Spleen (tissue), 7 donors: ENCODE data around the gene PLEKHA1.

Experiments used
- CTCF ChIP-seq, 11 experiments: fragments of 200-600 bp in 7 of 11; fragments of 450-650 bp in 4 of 11; sonication (generic) in 4 of 11; IDR thresholded peaks in 8 of 11; conservative IDR thresholded peaks in 3 of 11; 1 replicate in 7 of 11; 2 replicates in 4 of 11; pipeline versions ENCODE4 v1.4.0 to v1.8.0; 2016 to 2021; ENCODE audit warnings: antibody characterized with exemption in 11 of 11, inconsistent platforms in 4 of 11, mild to moderate bottlenecking in 1 of 11
- POLR2A ChIP-seq, 3 donors: fragments of 450-650 bp; IDR thresholded peaks; one replicate each; pipeline ENCODE4 v1.5.1; 2017; ENCODE audit warnings: antibody characterized with exemption in 3 of 3, mild to moderate bottlenecking in 1 of 3
- POLR2AphosphoS5 ChIP-seq, 3 donors: sonication (generic); formaldehyde crosslinking; IDR thresholded peaks; one replicate each; pipeline ENCODE4 v1.5.1; 2017; ENCODE audit warnings: antibody characterized with exemption in 3 of 3
- donor health status: DM: no; HTN: no; CAD: no; lungs with moderate emphysema.
- donor health status: DM: no; HTN: no; CAD: no.
- donor health status: DM: no; HTN: no; CAD: no.

GRCh38 chr10:122464586-122464985 lies 90.1 kb downstream of the PLEKHA1 start:
- TF ChIP-seq CTCF (IDR thresholded peaks at IDR 0.05 in 8 of 11, conservative IDR thresholded peaks at IDR 0.05 in 3 of 11) (no peak), POLR2AphosphoS5 (IDR thresholded peaks at IDR 0.05) (no peak), POLR2A (IDR thresholded peaks at IDR 0.05) (no peak)
